A549 (cell line): ENCODE measurements around the gene FGF1.

Experiments used
- BHLHE40 ChIP-seq: IDR thresholded peaks from 2 replicates; pipeline ENCODE4 v1.6.1; 2012; ENCODE audit warnings: low read depth, low read length, inconsistent platforms
- CBX8 ChIP-seq: fragments of 200-600 bp; sonication (generic); IDR thresholded peaks from 2 replicates; pipeline ENCODE4 v1.6.1; 2016
- CEBPB ChIP-seq, 2 experiments: fragments of >200 bp in 1 of 2; sonication (Bioruptor Twin) in 1 of 2; formaldehyde crosslinking in 1 of 2; IDR thresholded peaks; 2 replicates each; pipeline ENCODE4 v1.6.1; 2012 to 2016
- CTCF ChIP-seq: fragments of >200 bp; sonication (Bioruptor Twin); formaldehyde crosslinking; IDR thresholded peaks from 3 replicates; pipeline ENCODE4 v1.5.1; 2016

- TF ChIP-seq CBX8 (no peak), BHLHE40 (no peak), CTCF (no peak), CEBPB (IDR thresholded peaks at IDR 0.05) (no peak)
Observed at GRCh38 chr5:142610176-142611001, 75.5 kb downstream of the FGF1 start.
